PC-9 (cell line): ENCODE data around the gene RYR1.

Source experiments
- EZH2 ChIP-seq: fragments of 200-600 bp; sonication (generic); IDR thresholded peaks from 2 replicates; pipeline ENCODE4 v1.8.0; 2017; ENCODE audit warnings: antibody characterized with exemption, low read depth
- TF ChIP-seq, protein P1 (sequence below): fragments of 200-600 bp; sonication (generic); conservative IDR thresholded peaks from 2 replicates; pipeline ENCODE4 v1.6.1; 2017; ENCODE audit warnings: mixed run types, antibody characterized with exemption, mild to moderate bottlenecking, moderate library complexity

DNA sequence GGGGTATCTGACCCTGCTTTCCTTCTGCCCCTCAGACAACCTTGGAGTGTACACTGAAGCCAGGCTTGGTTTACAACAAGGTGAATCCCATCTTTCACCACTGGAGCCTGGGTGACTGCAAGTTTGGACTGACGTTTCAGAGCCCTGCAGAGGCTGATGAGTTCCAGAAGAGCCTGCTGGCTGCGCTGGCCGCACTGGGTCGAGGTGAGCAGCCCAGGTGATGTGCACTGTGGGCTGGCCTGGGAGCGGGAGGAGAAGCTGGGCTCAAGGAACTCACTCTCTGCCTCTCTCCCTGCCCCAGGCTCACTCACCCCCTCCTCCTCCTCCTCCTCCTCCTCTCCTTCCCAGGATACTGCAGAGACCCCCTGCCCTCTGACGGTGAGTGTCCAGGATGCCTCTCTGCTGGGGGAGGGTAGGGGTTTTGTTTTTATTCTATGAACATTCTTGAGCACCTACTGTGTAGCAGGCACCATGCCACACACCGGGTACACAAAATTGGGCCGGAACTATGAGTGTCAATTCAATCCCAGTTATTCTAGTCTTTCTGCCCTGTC lies 41.5 kb upstream of the RYR1 start:
- TF ChIP-seq, protein P1, sequence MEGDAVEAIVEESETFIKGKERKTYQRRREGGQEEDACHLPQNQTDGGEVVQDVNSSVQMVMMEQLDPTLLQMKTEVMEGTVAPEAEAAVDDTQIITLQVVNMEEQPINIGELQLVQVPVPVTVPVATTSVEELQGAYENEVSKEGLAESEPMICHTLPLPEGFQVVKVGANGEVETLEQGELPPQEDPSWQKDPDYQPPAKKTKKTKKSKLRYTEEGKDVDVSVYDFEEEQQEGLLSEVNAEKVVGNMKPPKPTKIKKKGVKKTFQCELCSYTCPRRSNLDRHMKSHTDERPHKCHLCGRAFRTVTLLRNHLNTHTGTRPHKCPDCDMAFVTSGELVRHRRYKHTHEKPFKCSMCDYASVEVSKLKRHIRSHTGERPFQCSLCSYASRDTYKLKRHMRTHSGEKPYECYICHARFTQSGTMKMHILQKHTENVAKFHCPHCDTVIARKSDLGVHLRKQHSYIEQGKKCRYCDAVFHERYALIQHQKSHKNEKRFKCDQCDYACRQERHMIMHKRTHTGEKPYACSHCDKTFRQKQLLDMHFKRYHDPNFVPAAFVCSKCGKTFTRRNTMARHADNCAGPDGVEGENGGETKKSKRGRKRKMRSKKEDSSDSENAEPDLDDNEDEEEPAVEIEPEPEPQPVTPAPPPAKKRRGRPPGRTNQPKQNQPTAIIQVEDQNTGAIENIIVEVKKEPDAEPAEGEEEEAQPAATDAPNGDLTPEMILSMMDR = no peak
- no peak for TF ChIP-seq EZH2
